OCI-LY7 (cell line): ENCODE measurements around the gene CCDC85B. TPM values are rescaled to one million over a fixed set of nuclear protein-coding genes. Genes with fewer than 3 reads are reported as not detected.

ENCODE experiments used
- BruUV-seq: library from RNA; stranded (reverse); fragments of 400-500 nt; replicated peaks from 2 replicates; lab custom pipeline; 2021; lab: Mats Ljungman, UMichigan
- CTCF ChIA-PET: fragments of 300-600 bp; sonication (Branson Sonifier 250); formaldehyde crosslinking; loops from one replicate; lab custom pipeline; 2022; ENCODE audit warnings: antibody characterized with exemption; ENCODE audit not compliant: unreplicated experiment; lab: Charles Lee
- POLR2A ChIA-PET: fragments of 300-600 bp; sonication (Branson Sonifier 250); formaldehyde crosslinking; loops from one replicate; lab custom pipeline; 2022; ENCODE audit warnings: antibody characterized with exemption; lab: Charles Lee
- DNase-seq: peaks from one replicate; pipeline ENCODE4 v3.0.0-alpha.2; 2015; ENCODE audit warnings: low spot score
- H2AFZ ChIP-seq: fragments of 200-600 bp; sonication (generic), shearing (Covaris generic); 2 replicates; pipeline ENCODE4 v1.6.1; 2014; ENCODE audit warnings: mild to moderate bottlenecking, antibody characterized with exemption, low read length, moderate library complexity
- H3K27ac ChIP-seq: fragments of 200-600 bp; sonication (generic); 2 replicates; pipeline ENCODE4 v1.5.1; 2014; ENCODE audit warnings: mixed run types, low read depth, mild to moderate bottlenecking, moderate library complexity, low read length, inconsistent platforms; ENCODE audit not compliant: poor library complexity, severe bottlenecking
- H3K36me3 ChIP-seq: fragments of 200-600 bp; sonication (generic); 2 replicates; pipeline ENCODE4 v1.6.1; 2014; ENCODE audit warnings: mild to moderate bottlenecking, antibody characterized with exemption, low read length, moderate library complexity, mixed read lengths; ENCODE audit not compliant: insufficient read depth
- H3K4me1 ChIP-seq: fragments of 200-600 bp; sonication (generic); 2 replicates; pipeline ENCODE4 v1.5.1; 2014; ENCODE audit warnings: mild to moderate bottlenecking, low read length; ENCODE audit not compliant: insufficient read depth, poor library complexity, severe bottlenecking
- H3K4me2 ChIP-seq: fragments of 200-600 bp; sonication (generic); 2 replicates; pipeline ENCODE4 v1.6.1; 2014; ENCODE audit warnings: mild to moderate bottlenecking, low read length
- H3K4me3 ChIP-seq: fragments of 200-600 bp; sonication (generic); 2 replicates; pipeline ENCODE4 v1.5.1; 2014; ENCODE audit warnings: mild to moderate bottlenecking, low read depth, low read length; ENCODE audit not compliant: poor library complexity, severe bottlenecking
- H3K79me2 ChIP-seq: fragments of 200-600 bp; sonication (generic); 2 replicates; pipeline ENCODE4 v1.6.1; 2016; ENCODE audit warnings: low read depth, mild to moderate bottlenecking, low read length, moderate library complexity, mixed read lengths; ENCODE audit not compliant: insufficient read depth
- H3K9me2 ChIP-seq: fragments of 200-600 bp; sonication (generic); 2 replicates; pipeline ENCODE4 v1.6.1; 2016; ENCODE audit warnings: mild to moderate bottlenecking, low read length, mixed read lengths; ENCODE audit not compliant: insufficient read depth
- H3K9me3 ChIP-seq: fragments of 200-600 bp; sonication (generic); 2 replicates; pipeline ENCODE4 v1.6.1; 2014; ENCODE audit warnings: mild to moderate bottlenecking, mixed run types, low read length, mixed read lengths
- H4K20me1 ChIP-seq: fragments of 200-600 bp; sonication (generic); 2 replicates; pipeline ENCODE4 v1.6.1; 2014; ENCODE audit warnings: mild to moderate bottlenecking, antibody characterized with exemption, low read length, moderate library complexity, mixed read lengths; ENCODE audit not compliant: insufficient read depth
- EZH2phosphoT487 ChIP-seq: fragments of 200-600 bp; sonication (generic); IDR thresholded peaks from 2 replicates; pipeline ENCODE4 v1.6.1; 2018; ENCODE audit warnings: low read depth, borderline replicate concordance, mild to moderate bottlenecking, mixed run types, antibody characterized with exemption, low read length, moderate library complexity, mixed read lengths
- intact Hi-C: fragments of 100-400 bp; cut with micrococcal nuclease; formaldehyde crosslinking; loops from one replicate; pipeline ENCODE4 v1.10.0; 2022; ENCODE audit not compliant: unreplicated experiment
- total RNA-seq, 2 experiments: library from RNA; depleted of rRNA in 1 of 2; stranded (reverse); fragments of >200 nt in 1 of 2; shearing (Covaris generic) in 1 of 2; gene quantifications; 2 replicates each; pipeline ENCODE4 v1.2.3, GENCODE V29; 2014 to 2022
- TF ChIP-seq, protein P1 (sequence below): fragments of 200-600 bp; sonication (generic); conservative IDR thresholded peaks from 2 replicates; pipeline ENCODE4 v1.5.1; 2014; ENCODE audit warnings: mild to moderate bottlenecking, antibody characterized with exemption, low read length, moderate library complexity, mixed read lengths

CCDC85B gene
- total RNA-seq, 2 experiments from 2014 or later = 64.1 to 76.7 TPM

GRCh38 chr11:65911682-65912568, 21.5 kb downstream of the CCDC85B start:
- BruUV-seq = no TSS peak
- ChIA-PET CTCF (interaction anchor here (0.6 kb wide), 1 partner anchor 65 kb away, joined by 3 read pairs; no protein-coding TSS in a partner anchor), POLR2A (interaction anchor here (1.4 kb wide), 1 partner anchor 10 kb away, joined by 3 read pairs; no protein-coding TSS in a partner anchor)
- Histone ChIP-seq H3K9me3 (no peaks in the 10 kb centered on the region), H3K4me3 (no peak overlapping the region), H3K27ac (no peak overlapping the region), H2AFZ (no peak overlapping the region), H3K36me3 (no peaks in the 10 kb centered on the region), H3K79me2 (no peaks in the 10 kb centered on the region), H3K4me2 (no peak overlapping the region), H3K4me1 (no peaks in the 10 kb centered on the region), H4K20me1 (no peaks in the 10 kb centered on the region), H3K9me2 (no peaks in the 10 kb centered on the region)
- TF ChIP-seq, protein P1, sequence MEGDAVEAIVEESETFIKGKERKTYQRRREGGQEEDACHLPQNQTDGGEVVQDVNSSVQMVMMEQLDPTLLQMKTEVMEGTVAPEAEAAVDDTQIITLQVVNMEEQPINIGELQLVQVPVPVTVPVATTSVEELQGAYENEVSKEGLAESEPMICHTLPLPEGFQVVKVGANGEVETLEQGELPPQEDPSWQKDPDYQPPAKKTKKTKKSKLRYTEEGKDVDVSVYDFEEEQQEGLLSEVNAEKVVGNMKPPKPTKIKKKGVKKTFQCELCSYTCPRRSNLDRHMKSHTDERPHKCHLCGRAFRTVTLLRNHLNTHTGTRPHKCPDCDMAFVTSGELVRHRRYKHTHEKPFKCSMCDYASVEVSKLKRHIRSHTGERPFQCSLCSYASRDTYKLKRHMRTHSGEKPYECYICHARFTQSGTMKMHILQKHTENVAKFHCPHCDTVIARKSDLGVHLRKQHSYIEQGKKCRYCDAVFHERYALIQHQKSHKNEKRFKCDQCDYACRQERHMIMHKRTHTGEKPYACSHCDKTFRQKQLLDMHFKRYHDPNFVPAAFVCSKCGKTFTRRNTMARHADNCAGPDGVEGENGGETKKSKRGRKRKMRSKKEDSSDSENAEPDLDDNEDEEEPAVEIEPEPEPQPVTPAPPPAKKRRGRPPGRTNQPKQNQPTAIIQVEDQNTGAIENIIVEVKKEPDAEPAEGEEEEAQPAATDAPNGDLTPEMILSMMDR = no peak
- no peak for TF ChIP-seq EZH2phosphoT487
- DNase-seq = no peak
- intact Hi-C loops = no loop called here

GRCh38 chr11:65912845-65913244, 22.4 kb downstream of the CCDC85B start:
- Histone ChIP-seq H3K9me2 (no peaks in the 10 kb centered on the region), H3K4me2 (no peak overlapping the region), H4K20me1 (no peaks in the 10 kb centered on the region), H3K79me2 (peaks cover 5% of the 10 kb centered on the region; the same call in 1 of the 2 replicates), H3K4me1 (peaks cover 8% of the 10 kb centered on the region), H3K36me3 (no peaks in the 10 kb centered on the region), H3K27ac (no peak overlapping the region), H2AFZ (no peak overlapping the region), H3K9me3 (no peaks in the 10 kb centered on the region), H3K4me3 (no peak overlapping the region)
- DNase-seq = no peak
- ChIA-PET POLR2A (interaction anchor here (1.4 kb wide), 1 partner anchor 11 kb away, joined by 3 read pairs; no protein-coding TSS in a partner anchor), CTCF (no interaction called here)
- TF ChIP-seq EZH2phosphoT487 = no peak
- TF ChIP-seq, protein P1 = no peak
- intact Hi-C loops = no loop called here
- BruUV-seq = no TSS peak
